Liver (tissue), 3 donors: Measurements from ENCODE around the gene OASL.
A peak's percentile ranks its signal among the peaks of the same experiment; 100 is the strongest.

Source experiments
- CTCF ChIP-seq: fragments of 150-350 bp; IDR thresholded peaks from 2 replicates; pipeline ENCODE4 v1.5.1; 2017; ENCODE audit warnings: improper control_type of control experiment, low read depth, low read length; ENCODE audit not compliant: missing input control
- EGR1 ChIP-seq, 2 donors: IDR thresholded peaks; 2 replicates each; pipeline ENCODE4 v1.6.1; 2016 to 2018; ENCODE audit warnings: antibody characterized with exemption in 2 of 2, low read depth in 2 of 2
- GABPA ChIP-seq, 2 donors: IDR thresholded peaks in 1 of 2; conservative IDR thresholded peaks in 1 of 2; 2 replicates each; pipeline ENCODE4 v1.6.1; 2016; ENCODE audit warnings: antibody characterized with exemption in 2 of 2, mild to moderate bottlenecking in 1 of 2, moderate library complexity in 1 of 2
- HNF4A ChIP-seq, 2 donors: conservative IDR thresholded peaks; 2 replicates each; pipeline ENCODE4 v1.6.1; 2016; ENCODE audit warnings: antibody characterized with exemption in 2 of 2, mild to moderate bottlenecking in 2 of 2
- REST ChIP-seq: IDR thresholded peaks from 2 replicates; pipeline ENCODE4 v1.6.1; 2016; ENCODE audit warnings: antibody characterized with exemption, mild to moderate bottlenecking
- SP1 ChIP-seq: IDR thresholded peaks from 2 replicates; pipeline ENCODE4 v1.6.1; 2018; ENCODE audit warnings: antibody characterized with exemption, mild to moderate bottlenecking
- TAF1 ChIP-seq: conservative IDR thresholded peaks from 2 replicates; pipeline ENCODE4 v1.6.1; 2016; ENCODE audit warnings: antibody characterized with exemption, mild to moderate bottlenecking
- YY1 ChIP-seq: IDR thresholded peaks from 2 replicates; pipeline ENCODE4 v1.6.1; 2016; ENCODE audit warnings: antibody characterized with exemption, mild to moderate bottlenecking
- TF ChIP-seq, protein P1 (sequence below): IDR thresholded peaks from 2 replicates; pipeline ENCODE4 v1.6.1; 2016; ENCODE audit warnings: antibody characterized with exemption
- TF ChIP-seq, protein P2 (sequence below): IDR thresholded peaks from 2 replicates; pipeline ENCODE4 v1.6.1; 2016; ENCODE audit warnings: antibody characterized with exemption
- donor health status: healthy.
- donor health status: healthy.

- TF ChIP-seq CTCF (no peak), REST (no peak), TAF1 (peak; percentile 64), YY1 (no peak), GABPA (IDR thresholded peaks at IDR 0.05 in 1 of 2, conservative IDR thresholded peaks at IDR 0.05 in 1 of 2) (no peak), EGR1 (IDR thresholded peaks at IDR 0.05; ENCODE audit: low read depth in 2 of 2) (no peak), SP1 (peak; percentile 31), HNF4A (conservative IDR thresholded peaks at IDR 0.05) (peak; percentile 27 to 48)
- TF ChIP-seq, protein P1, sequence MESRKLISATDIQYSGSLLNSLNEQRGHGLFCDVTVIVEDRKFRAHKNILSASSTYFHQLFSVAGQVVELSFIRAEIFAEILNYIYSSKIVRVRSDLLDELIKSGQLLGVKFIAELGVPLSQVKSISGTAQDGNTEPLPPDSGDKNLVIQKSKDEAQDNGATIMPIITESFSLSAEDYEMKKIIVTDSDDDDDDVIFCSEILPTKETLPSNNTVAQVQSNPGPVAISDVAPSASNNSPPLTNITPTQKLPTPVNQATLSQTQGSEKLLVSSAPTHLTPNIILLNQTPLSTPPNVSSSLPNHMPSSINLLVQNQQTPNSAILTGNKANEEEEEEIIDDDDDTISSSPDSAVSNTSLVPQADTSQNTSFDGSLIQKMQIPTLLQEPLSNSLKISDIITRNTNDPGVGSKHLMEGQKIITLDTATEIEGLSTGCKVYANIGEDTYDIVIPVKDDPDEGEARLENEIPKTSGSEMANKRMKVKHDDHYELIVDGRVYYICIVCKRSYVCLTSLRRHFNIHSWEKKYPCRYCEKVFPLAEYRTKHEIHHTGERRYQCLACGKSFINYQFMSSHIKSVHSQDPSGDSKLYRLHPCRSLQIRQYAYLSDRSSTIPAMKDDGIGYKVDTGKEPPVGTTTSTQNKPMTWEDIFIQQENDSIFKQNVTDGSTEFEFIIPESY = no peak
- TF ChIP-seq, protein P2, sequence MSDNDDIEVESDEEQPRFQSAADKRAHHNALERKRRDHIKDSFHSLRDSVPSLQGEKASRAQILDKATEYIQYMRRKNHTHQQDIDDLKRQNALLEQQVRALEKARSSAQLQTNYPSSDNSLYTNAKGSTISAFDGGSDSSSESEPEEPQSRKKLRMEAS = no peak
Observed at GRCh38 chr12:120980800-120981368, 58.2 kb downstream of the OASL start.
